HCT116 (cell line): ENCODE measurements around the gene TBX15. TPM values are rescaled to one million over a fixed set of nuclear protein-coding genes. Genes with fewer than 3 reads are reported as not detected.

ENCODE experiments used
- ATAC-seq: fragments of 200-7000 bp; cut with Tn5 transposase; 2 replicates; pipeline ENCODE4 v1.9.1; 2020; ENCODE audit warnings: mild to moderate bottlenecking, moderate library complexity
- BruUV-seq: library from RNA; stranded (reverse); fragments of 400-500 nt; replicated peaks from 2 replicates; lab custom pipeline; 2021; lab: Mats Ljungman, UMichigan
- CTCF ChIA-PET: fragments of 300-600 bp; sonication (Branson Sonifier 250); formaldehyde crosslinking; loops from one replicate; lab custom pipeline; 2021; ENCODE audit warnings: antibody characterized with exemption; lab: Charles Lee
- POLR2A ChIA-PET: fragments of 300-600, 350-600 bp; sonication (Branson Sonifier 250); formaldehyde crosslinking; loops from one replicate; lab custom pipeline; 2021; ENCODE audit warnings: antibody characterized with exemption; lab: Charles Lee
- RAD21 ChIA-PET, 2 experiments: fragments of 300-600 bp; sonication (Branson Sonifier 250); formaldehyde crosslinking; loops; one replicate each; lab custom pipeline; 2023; ENCODE audit warnings: low total read pairs in 2 of 2; ENCODE audit not compliant: uncharacterized antibody in 2 of 2, unreplicated experiment in 2 of 2, low non-redundant PET in 1 of 2; lab: Charles Lee
- DNase-seq: peaks from one replicate; pipeline ENCODE4 v3.0.0-alpha.2; 2010; ENCODE audit warnings: low read depth, low spot score
- H2AFZ ChIP-seq: fragments of 200-600 bp; shearing (Covaris generic), sonication (generic); 2 replicates; pipeline ENCODE4 v1.6.1; 2017; ENCODE audit warnings: low read depth, mixed run types, mixed read lengths, antibody characterized with exemption, low read length; ENCODE audit not compliant: poor library complexity, severe bottlenecking
- H3K27ac ChIP-seq: 2 replicates; pipeline ENCODE4 v1.5.1; 2012; ENCODE audit warnings: low read depth, low read length
- H3K27me3 ChIP-seq: fragments of 200-600 bp; sonication (generic); 2 replicates; pipeline ENCODE4 v1.6.1; 2016; ENCODE audit warnings: mixed run types, low read length, mixed read lengths; ENCODE audit not compliant: insufficient read depth
- H3K36me3 ChIP-seq, 2 experiments: fragments of 200-500 bp in 1 of 2; fragments of 200-600 bp in 1 of 2; sonication (Bioruptor generic) in 1 of 2; sonication (generic) in 1 of 2; 2 replicates each; pipeline versions ENCODE4 v1.5.1 to v1.6.1; 2014 to 2016; ENCODE audit warnings: low read length in 2 of 2, inconsistent platforms in 1 of 2, mixed read lengths in 1 of 2, mixed run types in 1 of 2; ENCODE audit not compliant: insufficient read depth in 2 of 2, control insufficient read depth in 1 of 2
- H3K4me1 ChIP-seq, 2 experiments: fragments of 200-600 bp in 1 of 2; sonication (generic) in 1 of 2; 2 replicates each; pipeline versions ENCODE4 v1.5.1 to v1.6.1; 2012 to 2017; ENCODE audit warnings: low read length in 2 of 2, inconsistent platforms in 1 of 2, mild to moderate bottlenecking in 1 of 2, mixed read lengths in 1 of 2, mixed run types in 1 of 2, moderate library complexity in 1 of 2; ENCODE audit not compliant: insufficient read depth in 2 of 2, control insufficient read depth in 1 of 2
- H3K4me2 ChIP-seq: fragments of 200-600 bp; sonication (generic); 2 replicates; pipeline ENCODE4 v1.6.1; 2017; ENCODE audit warnings: mixed run types, low read length, mixed read lengths
- H3K4me3 ChIP-seq, 2 experiments: fragments of 200-600 bp in 1 of 2; sonication (generic) in 1 of 2; replicated peaks in 1 of 2; 2 replicates each; pipeline ENCODE4 v1.5.1; 2011 to 2016; ENCODE audit warnings: low read length in 2 of 2, control low read depth in 1 of 2, low read depth in 1 of 2, mild to moderate bottlenecking in 1 of 2, mixed read lengths in 1 of 2, mixed run types in 1 of 2
- H3K79me2 ChIP-seq: fragments of 200-600 bp; sonication (generic); 2 replicates; pipeline ENCODE4 v1.6.1; 2017; ENCODE audit warnings: mild to moderate bottlenecking, mixed run types, low read length, moderate library complexity, mixed read lengths; ENCODE audit not compliant: insufficient read depth
- H3K9ac ChIP-seq: fragments of 200-600 bp; sonication (generic); 2 replicates; pipeline ENCODE4 v1.6.1; 2016; ENCODE audit warnings: low read length, mixed read lengths
- H3K9me2 ChIP-seq: fragments of 200-600 bp; sonication (generic), shearing (Covaris generic); 2 replicates; pipeline ENCODE4 v1.6.1; 2017; ENCODE audit warnings: mixed run types, mild to moderate bottlenecking, moderate library complexity; ENCODE audit not compliant: insufficient read depth
- H3K9me3 ChIP-seq, 2 experiments: fragments of 200-500 bp in 1 of 2; fragments of 200-600 bp in 1 of 2; sonication (Bioruptor generic) in 1 of 2; sonication (generic) in 1 of 2; 2 replicates each; pipeline ENCODE4 v1.6.1; 2014 to 2017; ENCODE audit warnings: low read length in 2 of 2, mixed read lengths in 2 of 2, inconsistent platforms in 1 of 2, low read depth in 1 of 2, mild to moderate bottlenecking in 1 of 2, mixed run types in 1 of 2, moderate library complexity in 1 of 2; ENCODE audit not compliant: control insufficient read depth in 1 of 2, insufficient read depth in 1 of 2
- H4K20me1 ChIP-seq: fragments of 200-600 bp; sonication (generic), shearing (Covaris generic); 2 replicates; pipeline ENCODE4 v1.6.1; 2017; ENCODE audit warnings: mixed run types, mild to moderate bottlenecking, moderate library complexity; ENCODE audit not compliant: insufficient read depth
- CEBPB ChIP-seq: IDR thresholded peaks from 2 replicates; pipeline ENCODE4 v1.6.1; 2012; ENCODE audit warnings: low read depth
- CTCF ChIP-seq, 3 experiments: fragments of 200-600 bp in 1 of 3; sonication (generic) in 1 of 3; IDR thresholded peaks in 2 of 3; conservative IDR thresholded peaks in 1 of 3; 2 replicates each; pipeline ENCODE4 v1.5.1; 2012 to 2017; ENCODE audit warnings: low read depth in 2 of 3, low read length in 2 of 3, antibody characterized with exemption in 1 of 3, borderline replicate concordance in 1 of 3, control low read depth in 1 of 3, mild to moderate bottlenecking in 1 of 3, mixed read lengths in 1 of 3, mixed run types in 1 of 3, moderate library complexity in 1 of 3; ENCODE audit not compliant: insufficient read depth in 1 of 3
- ELF1 ChIP-seq: IDR thresholded peaks from 2 replicates; pipeline ENCODE4 v1.6.1; 2012; ENCODE audit warnings: low read depth, borderline replicate concordance
- EZH2 ChIP-seq: fragments of 200-600 bp; sonication (generic); IDR thresholded peaks from 2 replicates; pipeline ENCODE4 v1.6.1; 2017; ENCODE audit warnings: antibody characterized with exemption, mixed run types
- EZH2phosphoT487 ChIP-seq: fragments of 200-600 bp; IDR thresholded peaks from 2 replicates; pipeline ENCODE4 v1.6.1; 2018; ENCODE audit warnings: antibody characterized with exemption, borderline replicate concordance
- FOSL1 ChIP-seq: IDR thresholded peaks from 2 replicates; pipeline ENCODE4 v1.6.1; 2012; ENCODE audit warnings: low read depth
- MAX ChIP-seq: IDR thresholded peaks from 2 replicates; pipeline ENCODE4 v1.6.1; 2012
- POLR2A ChIP-seq: IDR thresholded peaks from 2 replicates; pipeline ENCODE4 v1.7.0; 2011; ENCODE audit warnings: borderline replicate concordance; ENCODE audit not compliant: insufficient read depth, insufficient read length; ENCODE audit errors: extremely low read depth
- POLR2AphosphoS5 ChIP-seq: IDR thresholded peaks from 2 replicates; pipeline ENCODE4 v1.6.1; 2011; ENCODE audit warnings: mild to moderate bottlenecking, low read depth, low read length, moderate library complexity
- RAD21 ChIP-seq: IDR thresholded peaks from 2 replicates; pipeline ENCODE4 v1.6.1; 2012; ENCODE audit warnings: low read depth, mild to moderate bottlenecking
- REST ChIP-seq: IDR thresholded peaks from 2 replicates; pipeline ENCODE4 v1.6.1; 2012; ENCODE audit warnings: low read depth
- SIN3A ChIP-seq: IDR thresholded peaks from 2 replicates; pipeline ENCODE4 v1.6.1; 2012; ENCODE audit warnings: low read depth
- SP1 ChIP-seq: IDR thresholded peaks from 2 replicates; pipeline ENCODE4 v1.6.1; 2012; ENCODE audit warnings: low read depth
- SRF ChIP-seq: IDR thresholded peaks from 2 replicates; pipeline ENCODE4 v1.6.1; 2012; ENCODE audit warnings: low read depth
- YY1 ChIP-seq: IDR thresholded peaks from 2 replicates; pipeline ENCODE4 v1.6.1; 2011; ENCODE audit warnings: low read length, low read depth, moderate library complexity, mild to moderate bottlenecking; ENCODE audit not compliant: insufficient replicate concordance; ENCODE audit errors: extremely low read depth
- ZFX ChIP-seq: fragments of 450-650 bp; IDR thresholded peaks from 2 replicates; pipeline ENCODE4 v1.6.1; 2017
- ZNF274 ChIP-seq: fragments of 200-500 bp; sonication (Bioruptor generic); IDR thresholded peaks from 2 replicates; pipeline ENCODE4 v1.6.1; 2014; ENCODE audit warnings: mild to moderate bottlenecking, low read depth, low read length, inconsistent platforms
- intact Hi-C: fragments of 100-400 bp; cut with micrococcal nuclease; formaldehyde crosslinking; loops from 2 replicates; pipeline ENCODE4 v1.10.0; 2022
- total RNA-seq: library from RNA; stranded (reverse); gene quantifications from one replicate; pipeline ENCODE4 v1.2.1, GENCODE V29; 2021; ENCODE audit not compliant: unreplicated experiment
- TF ChIP-seq, protein P1 (sequence below): IDR thresholded peaks from 2 replicates; pipeline ENCODE4 v1.6.1; 2012

The TBX15 gene
- total RNA-seq, 1 experiment from 2014 or later: not detected

- TF ChIP-seq CTCF (IDR thresholded peaks at IDR 0.05 in 2 of 3, conservative IDR thresholded peaks at IDR 0.05 in 1 of 3; ENCODE audit: borderline replicate concordance in 1 of 3, insufficient read depth in 1 of 3, low read depth in 2 of 3, low read length in 2 of 3): no peak
- TF ChIP-seq CEBPB: no peak
- no peak for TF ChIP-seq RAD21
- no peak for TF ChIP-seq YY1
- no peak for TF ChIP-seq POLR2A
- no peak for TF ChIP-seq REST
- TF ChIP-seq SIN3A: no peak
- TF ChIP-seq MAX: no peak
Measured at GRCh38 chr1:118963138-118963455, 25.0 kb downstream of the TBX15 start (continued).

DNA sequence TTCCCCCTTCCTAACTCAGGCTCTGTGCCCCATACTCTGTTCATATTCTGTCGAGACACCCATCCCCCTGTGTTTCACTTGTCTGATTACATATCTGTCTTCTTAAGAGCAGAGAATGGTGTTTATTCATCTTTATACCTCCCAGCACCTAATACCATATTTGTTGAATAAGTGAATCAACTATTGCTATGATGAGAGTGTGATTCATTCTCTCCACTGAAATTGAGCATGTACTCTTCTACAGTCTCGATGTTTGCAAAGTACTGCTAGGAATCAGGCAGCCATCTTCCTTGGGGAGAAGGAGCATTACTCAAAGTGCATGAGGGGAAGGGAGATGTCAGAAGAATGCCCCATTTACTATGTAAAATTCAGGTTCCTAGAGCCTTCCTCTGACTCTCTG, 27.0 kb downstream of the TBX15 start:
- ATAC-seq: no peak
- RAD21 ChIA-PET: no interaction called here
- intact Hi-C loops: no loop called here
- BruUV-seq: no TSS peak
- Histone ChIP-seq H2AFZ (no peak overlapping the region), H3K79me2 (no peaks in the 10 kb centered on the region), H3K9ac (no peak overlapping the region), H3K36me3 (no peaks in the 10 kb centered on the region), H3K27me3 (no peaks in the 10 kb centered on the region), H3K9me2 (no peaks in the 10 kb centered on the region), H3K4me2 (no peak overlapping the region), H3K27ac (no peak overlapping the region), H4K20me1 (no peaks in the 10 kb centered on the region), H3K4me1 (no peaks in the 10 kb centered on the region), H3K9me3 (no peaks in the 10 kb centered on the region), H3K4me3 (no peak overlapping the region)
- POLR2A ChIA-PET: no interaction called here
- CTCF ChIA-PET: no interaction called here
- no peak for DNase-seq
- TF ChIP-seq SIN3A: no peak
- TF ChIP-seq ZFX: no peak
- no peak for TF ChIP-seq EZH2phosphoT487
- TF ChIP-seq POLR2A: no peak
- TF ChIP-seq EZH2: no peak
- TF ChIP-seq REST: no peak
- no peak for TF ChIP-seq SRF
- no peak for TF ChIP-seq ELF1
- TF ChIP-seq ZNF274: no peak
- no peak for TF ChIP-seq FOSL1
- no peak for TF ChIP-seq POLR2AphosphoS5
- TF ChIP-seq, protein P1, sequence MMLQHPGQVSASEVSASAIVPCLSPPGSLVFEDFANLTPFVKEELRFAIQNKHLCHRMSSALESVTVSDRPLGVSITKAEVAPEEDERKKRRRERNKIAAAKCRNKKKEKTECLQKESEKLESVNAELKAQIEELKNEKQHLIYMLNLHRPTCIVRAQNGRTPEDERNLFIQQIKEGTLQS: no peak
- no peak for TF ChIP-seq SP1
- TF ChIP-seq YY1: no peak
